Prostate gland (tissue), 2 donors: ENCODE measurements around the gene S100Z. TPM values are rescaled to one million over a fixed set of nuclear protein-coding genes. Genes with fewer than 3 reads are reported as not detected.
A peak's percentile ranks its signal among the peaks of the same experiment; 100 is the strongest.
"Not testable (repeated sequence)": the region's sequence is repeated elsewhere in the genome, so short reads cannot be mapped to it uniquely, and the experiment has no call there.

ENCODE experiments used
- DNase-seq: peaks from one replicate; pipeline ENCODE4 v3.0.0-alpha.2; 2019; ENCODE audit warnings: low spot score
- H3K27ac ChIP-seq, 2 donors: fragments of 200-600 bp; sonication (generic); 2 replicates each; pipeline ENCODE4 v1.5.1; 2017 to 2019
- H3K27me3 ChIP-seq: fragments of 200-600 bp; sonication (generic); replicated peaks from 2 replicates; pipeline ENCODE4 v1.5.1; 2019; ENCODE audit not compliant: insufficient read depth
- H3K36me3 ChIP-seq, 2 donors: fragments of 200-600 bp; sonication (generic); 1 replicate in 1 of 2; 2 replicates in 1 of 2; pipeline versions ENCODE4 v1.5.1 to v1.8.1; 2017 to 2019
- H3K4me1 ChIP-seq: fragments of 200-600 bp; sonication (generic); replicated peaks from 2 replicates; pipeline ENCODE4 v1.5.1; 2019
- H3K4me3 ChIP-seq, 2 donors: fragments of 200-600 bp; sonication (generic); 2 replicates each; pipeline ENCODE4 v1.5.1; 2017 to 2019
- H3K9me3 ChIP-seq: fragments of 200-600 bp; sonication (generic); 2 replicates; pipeline ENCODE4 v1.5.1; 2017
- CTCF ChIP-seq, 4 experiments: fragments of 200-600 bp in 2 of 4; fragments of 450-650 bp in 2 of 4; sonication (generic) in 2 of 4; IDR thresholded peaks; 1 replicate in 3 of 4; 2 replicates in 1 of 4; pipeline ENCODE4 v1.5.1; 2016 to 2019; ENCODE audit warnings: antibody characterized with exemption in 4 of 4, mild to moderate bottlenecking in 2 of 4, moderate library complexity in 2 of 4
- POLR2A ChIP-seq: fragments of 450-650 bp; IDR thresholded peaks from one replicate; pipeline ENCODE4 v1.6.1; 2016; ENCODE audit warnings: antibody characterized with exemption, mild to moderate bottlenecking
- POLR2AphosphoS5 ChIP-seq: sonication (generic); formaldehyde crosslinking; IDR thresholded peaks from one replicate; pipeline ENCODE4 v1.6.1; 2017; ENCODE audit warnings: antibody characterized with exemption
- WGBS: methylation state at CpG from one replicate; pipeline ENCODE4 v1.1.5; 2018; 5-methylcytosine and 5-hydroxymethylcytosine counted together
- intact Hi-C: fragments of 100-400 bp; cut with DNase I; formaldehyde crosslinking; loops from one replicate; pipeline ENCODE4 v1.14.2; 2022
- total RNA-seq, 2 donors: library from RNA; depleted of rRNA; stranded (reverse); fragments of >200 nt; gene quantifications; one replicate each; pipeline ENCODE4 v1.1.0, GENCODE V29; 2016

Gene S100Z
- total RNA-seq, 2 donors from 2014 or later = 1.7 TPM; not detected in 1

- no peaks in the 10 kb centered on the region for H3K4me1 ChIP-seq
Observed at GRCh38 chr5:76944638-76945037, 94.8 kb downstream of the S100Z start.

GRCh38 chr5:76945238-76945637 lies 95.4 kb downstream of the S100Z start:
- H3K36me3 ChIP-seq, H3K27me3 ChIP-seq, H3K27ac ChIP-seq, H3K4me1 ChIP-seq, H3K9me3 ChIP-seq, DNase-seq, H3K4me3 ChIP-seq, intact Hi-C loops: not testable (repeated sequence)
- 52% methylated on average over 9 of the region's 9 CpGs for WGBS

More at GRCh38 chr5:76944638-76945037, 94.8 kb downstream of the S100Z start:
- Histone ChIP-seq H3K9me3 (no peaks in the 10 kb centered on the region), H3K4me3 (no peak overlapping the region), H3K36me3 (no peaks in the 10 kb centered on the region), H3K27me3 (no peaks in the 10 kb centered on the region), H3K27ac (no peak overlapping the region)
- 41% methylated on average over 5 of the region's 5 CpGs for WGBS
- TF ChIP-seq POLR2A (no peak), CTCF (IDR thresholded peaks at IDR 0.05) (no peak), POLR2AphosphoS5 (no peak)
- intact Hi-C loops = no loop called here
- no peak for DNase-seq

- WGBS = 86% methylated on average over 2 of the region's 2 CpGs
- intact Hi-C loops = no loop called here
- DNase-seq = no peak
- no peak overlapping the region for H3K4me3 ChIP-seq
- no peaks in the 10 kb centered on the region for H3K9me3 ChIP-seq
- H3K36me3 ChIP-seq = no peaks in the 10 kb centered on the region
- no peaks in the 10 kb centered on the region for H3K4me1 ChIP-seq
- TF ChIP-seq POLR2A (no peak), POLR2AphosphoS5 (no peak)
- H3K27ac ChIP-seq = no peak overlapping the region
- no peaks in the 10 kb centered on the region for H3K27me3 ChIP-seq
Observed at GRCh38 chr5:76946090-76946489, 96.3 kb downstream of the S100Z start.

GRCh38 chr5:76947082-76947503 lies 97.3 kb downstream of the S100Z start:
- no peak overlapping the region for H3K4me3 ChIP-seq
- no peaks in the 10 kb centered on the region for H3K27me3 ChIP-seq
- H3K4me1 ChIP-seq = no peaks in the 10 kb centered on the region
- 45% methylated on average over 4 of the region's 4 CpGs for WGBS
- H3K36me3 ChIP-seq = no peaks in the 10 kb centered on the region
- TF ChIP-seq POLR2AphosphoS5 (no peak), CTCF (IDR thresholded peaks at IDR 0.05) (no peak), POLR2A (no peak)
- no peak overlapping the region for H3K27ac ChIP-seq
- intact Hi-C loops = no loop called here
- H3K9me3 ChIP-seq = no peaks in the 10 kb centered on the region
- DNase-seq = no peak

- 32% methylated on average over 23 of the region's 23 CpGs for WGBS
- intact Hi-C loops = no loop called here
- no peaks in the 10 kb centered on the region for H3K36me3 ChIP-seq
- H3K4me1 ChIP-seq = no peaks in the 10 kb centered on the region
- TF ChIP-seq CTCF (IDR thresholded peaks at IDR 0.05) = no peak
- no peak for TF ChIP-seq POLR2A
- no peak for TF ChIP-seq POLR2AphosphoS5
- no peaks in the 10 kb centered on the region for H3K9me3 ChIP-seq
- H3K4me3 ChIP-seq = peak within 1 kb of the TSS in 1 of 2 donors; percentile 22
- H3K27me3 ChIP-seq = peaks cover 23% of the 10 kb centered on the region
- no peak within 1 kb of the TSS for H3K27ac ChIP-seq
- no peak for DNase-seq
Observed at GRCh38 chr5:76952795-76953536, 103.2 kb downstream of the S100Z start, which contains the start of gene CRHBP. TSS of gene CRHBP (plus strand) at chr5:76953045. CDS start at chr5:76953135, 90 bp downstream.
